Heart left ventricle (tissue), 13 donors: Measurements from ENCODE around the gene TIMM22.

Experiments
- CTCF ChIP-seq, 12 donors: fragments of 200-600 bp; sonication (generic) in 4 of 12; IDR thresholded peaks; one replicate each; pipeline versions ENCODE4 v1.5.0 to v1.8.0; 2018 to 2022; ENCODE audit warnings: antibody characterized with exemption in 12 of 12, mild to moderate bottlenecking in 5 of 12
- POLR2A ChIP-seq, 2 donors: fragments of 450-650 bp; IDR thresholded peaks; one replicate each; pipeline ENCODE4 v1.6.1; 2017; ENCODE audit warnings: antibody characterized with exemption in 2 of 2, mild to moderate bottlenecking in 2 of 2, moderate library complexity in 2 of 2
- donor health status: ischemic (EF 13 %, LVEDD 7.1; RV severe dilation, severe dysfunction).
- donor health status: DM: no; HTN: yes; CAD: no.
- donor health status: DM: no; HTN: no; CAD: no.
- donor health status: ischemic (EF 25% LVEDD 6.9; RV normal size, moderate dysfunction).
- donor health status: ischemic (EF 25% LVEDD 5.7; RV mildly dilated, moderate dysfunction).
- donor health status: ischemic (EF 35%, LVEDD 5.7; RV mildly dilated, moderate dysfunction).
- donor health status: nonischemic (EF 11% LVEDD 7.7; RV severe dilation, severe dysfunction).
- donor health status: DM: yes; HTN: yes; CAD: no.
- donor health status: PGD.
- donor health status: ischemic (EF 29% LVEDD 5.4; RV normal size, mild dysfunction).
- donor health status: nonischemic (EF 23%, LVEDD 6.1; RV moderate dilation, normal function).

DNA sequence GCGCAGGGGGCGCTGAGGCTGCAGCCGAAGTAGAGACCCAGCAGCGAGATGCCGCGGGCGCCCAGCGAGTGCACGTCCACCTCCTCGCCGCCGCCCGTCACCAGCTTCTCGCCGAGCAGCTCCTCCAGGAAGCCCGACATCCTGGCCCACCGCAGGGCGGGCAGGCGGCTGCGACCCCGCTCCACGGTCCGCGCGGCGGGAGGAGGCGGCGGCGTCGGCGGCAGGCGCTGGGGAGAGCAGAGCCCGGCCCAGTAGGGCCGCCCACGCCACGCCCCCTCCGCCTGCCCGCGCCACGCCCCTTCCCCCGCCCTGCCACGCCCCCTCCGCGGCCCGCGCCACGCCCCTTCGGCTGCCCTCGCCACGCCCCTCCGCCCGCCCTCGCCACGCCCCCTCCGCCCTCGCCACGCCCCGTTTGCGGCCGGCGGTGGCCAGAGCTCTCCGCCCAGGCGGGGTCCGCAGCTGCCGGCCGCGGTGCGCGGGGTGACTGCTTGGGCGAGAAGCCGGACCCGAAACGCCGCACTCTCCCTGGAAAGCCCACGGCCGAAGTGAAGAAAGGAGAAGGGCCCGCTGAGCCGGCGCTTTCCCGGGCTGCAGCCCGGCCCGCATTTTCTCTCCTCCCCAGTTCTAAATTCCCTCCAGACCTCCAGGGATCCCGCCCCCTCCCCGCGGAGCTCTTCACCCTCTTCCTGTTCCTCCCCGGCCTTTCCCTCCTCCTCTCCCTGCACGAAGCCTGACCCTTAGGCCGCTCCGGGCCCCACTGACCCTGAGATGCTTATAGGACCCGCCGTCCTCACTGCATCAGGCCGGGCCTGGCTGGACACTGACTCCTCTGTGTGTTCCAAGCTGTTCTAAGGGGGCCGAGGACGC lies 17.2 kb upstream of the TIMM22 start, which contains the start of gene NXN:
- TF ChIP-seq CTCF (IDR thresholded peaks at IDR 0.05) (peak in 6 of 12 donors; percentile 19 to 56 (median 40)), POLR2A (IDR thresholded peaks at IDR 0.05) (peak in 1 of 2 donors; percentile 56)
